Smooth muscle cell of the umbilical artery (primary cell): Measurements from ENCODE around the gene BCDIN3D. TPM values are rescaled to one million over a fixed set of nuclear protein-coding genes. Genes with fewer than 3 reads are reported as not detected.

ENCODE experiments used
- total RNA-seq: library from RNA; depleted of rRNA; stranded (reverse); fragments of >200 nt; gene quantifications from 2 replicates; pipeline ENCODE4 v1.2.3, GENCODE V29; 2014

The BCDIN3D gene, protein sequence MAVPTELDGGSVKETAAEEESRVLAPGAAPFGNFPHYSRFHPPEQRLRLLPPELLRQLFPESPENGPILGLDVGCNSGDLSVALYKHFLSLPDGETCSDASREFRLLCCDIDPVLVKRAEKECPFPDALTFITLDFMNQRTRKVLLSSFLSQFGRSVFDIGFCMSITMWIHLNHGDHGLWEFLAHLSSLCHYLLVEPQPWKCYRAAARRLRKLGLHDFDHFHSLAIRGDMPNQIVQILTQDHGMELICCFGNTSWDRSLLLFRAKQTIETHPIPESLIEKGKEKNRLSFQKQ
- total RNA-seq, result 3.2 and 3.9 TPM in 2 replicates

GRCh38 chr12:49842519-49843352 is at the start of gene BCDIN3D:
Gene BCDIN3D, minus strand, starts transcription at chr12:49843106. Its CDS starts 19 bp downstream, at chr12:49843087.

GRCh38 chr12:49828133-49829091 is 14.5 kb downstream of the BCDIN3D start, which contains the start of gene NCKAP5L:
Gene NCKAP5L, minus strand, starts transcription at chr12:49828413. Its CDS starts 24,369 bp downstream, at chr12:49804044.

Other genes with a start within 250 kb of the BCDIN3D start
- gene FAM186B, start 237.5 kb downstream of the BCDIN3D start, total RNA-seq, result under 0.01 and 0.09 TPM in 2 replicates
- gene PRPF40B, start 219.5 kb downstream of the BCDIN3D start, total RNA-seq, result 11.6 and 12.5 TPM in 2 replicates
- 23.8 and 50.0 TPM in 2 replicates for gene FMNL3, start 135.7 kb downstream of the BCDIN3D start, total RNA-seq
- gene TMBIM6, start 101.5 kb downstream of the BCDIN3D start, total RNA-seq, result 354 and 370 TPM in 2 replicates
- gene NCKAP5L, start 14.7 kb downstream of the BCDIN3D start, total RNA-seq, result 25.5 and 27.0 TPM in 2 replicates
- gene FAIM2, start 60.8 kb upstream of the BCDIN3D start, total RNA-seq, result 0.65 and 1.5 TPM in 2 replicates
- not detected in 2 replicates for gene AQP2, start 107.6 kb upstream of the BCDIN3D start, total RNA-seq
- gene AQP5, start 118.8 kb upstream of the BCDIN3D start, total RNA-seq, result not detected in 2 replicates
- gene AQP6, start 129.8 kb upstream of the BCDIN3D start, total RNA-seq, result not detected in 2 replicates
- gene RACGAP1, start 182.4 kb upstream of the BCDIN3D start, total RNA-seq, result 13.7 and 41.1 TPM in 2 replicates
- 2.7 and 4.8 TPM in 2 replicates for gene ASIC1, start 214.5 kb upstream of the BCDIN3D start, total RNA-seq
- 21.1 and 54.0 TPM in 2 replicates for gene SMARCD1, start 242.2 kb upstream of the BCDIN3D start, total RNA-seq